NCI-H510A (cell line): ENCODE data around the gene METTL18.
A peak's percentile ranks its signal among the peaks of the same experiment; 100 is the strongest.
"Not testable (repeated sequence)": the region's sequence is repeated elsewhere in the genome, so short reads cannot be mapped to it uniquely, and the experiment has no call there.

Experiments
- DNase-seq: peaks from one replicate; lab custom pipeline; 2025; lab: John Stamatoyannopoulos, UW

The METTL18 gene

GRCh38 chr1:169794530-169795416 lies at the start of gene METTL18:
Gene METTL18 (minus strand): TSS chr1:169794907. CDS start chr1:169793695, 1,212 bp downstream.
- DNase-seq: peak; percentile 93

DNA sequence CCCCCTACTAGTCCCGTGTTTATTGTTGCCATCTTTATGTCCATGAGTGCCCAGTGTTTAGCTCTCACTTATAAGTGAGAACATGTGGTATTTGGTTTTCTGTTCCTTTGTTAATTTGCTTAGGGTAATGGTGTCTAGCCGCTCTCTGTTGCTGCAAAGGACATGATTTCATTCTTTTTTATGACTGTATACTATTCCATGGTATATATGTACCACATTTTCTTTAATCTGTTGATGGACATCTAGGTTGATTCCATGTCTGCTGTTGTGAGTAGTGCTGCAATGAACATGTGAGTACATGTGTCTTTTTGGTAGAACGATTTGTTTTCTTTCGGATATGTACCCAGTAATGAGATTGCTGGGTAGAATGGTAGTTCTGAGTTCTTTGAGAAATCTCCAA lies 44.2 kb upstream of the METTL18 start:
- DNase-seq: no peak

DNA sequence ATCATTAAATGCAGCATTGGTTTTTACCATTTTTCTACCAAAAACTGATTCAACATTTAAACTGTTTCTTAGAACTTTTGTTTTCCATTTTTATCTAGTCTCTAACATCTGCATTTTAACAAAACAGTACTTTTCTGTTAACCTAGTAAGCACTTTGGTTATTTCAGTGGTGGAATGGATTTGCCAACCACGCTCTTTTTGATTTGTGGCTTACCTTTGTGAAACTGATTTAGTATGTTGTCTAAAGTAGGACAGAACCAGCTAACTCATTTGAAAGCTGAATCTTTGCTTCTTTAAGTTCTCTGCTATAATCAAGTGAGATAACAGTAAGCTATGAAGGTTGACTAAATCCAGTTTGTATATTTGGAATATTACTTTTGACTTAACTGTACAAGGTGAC lies 41.5 kb upstream of the METTL18 start:
- DNase-seq: no peak

DNA sequence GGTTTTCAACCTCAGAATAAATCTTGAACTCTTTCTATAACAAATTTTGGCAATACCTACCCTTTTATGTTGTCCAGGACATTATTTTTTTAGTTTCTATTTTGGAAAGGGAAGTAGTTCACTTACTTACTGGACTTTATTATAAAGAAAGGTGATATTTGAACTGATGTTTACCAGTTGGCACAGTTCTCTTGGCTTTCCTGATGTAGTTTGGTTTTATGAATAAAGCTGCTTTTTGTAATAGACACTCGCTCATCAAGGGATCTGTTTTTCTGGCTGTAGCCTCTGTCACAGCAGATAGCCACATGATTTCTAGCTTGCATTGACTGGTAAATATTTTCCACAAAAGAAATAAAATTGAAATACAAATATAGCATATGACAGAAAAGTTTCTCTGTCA lies 40.9 kb upstream of the METTL18 start:
- DNase-seq: no peak

DNA sequence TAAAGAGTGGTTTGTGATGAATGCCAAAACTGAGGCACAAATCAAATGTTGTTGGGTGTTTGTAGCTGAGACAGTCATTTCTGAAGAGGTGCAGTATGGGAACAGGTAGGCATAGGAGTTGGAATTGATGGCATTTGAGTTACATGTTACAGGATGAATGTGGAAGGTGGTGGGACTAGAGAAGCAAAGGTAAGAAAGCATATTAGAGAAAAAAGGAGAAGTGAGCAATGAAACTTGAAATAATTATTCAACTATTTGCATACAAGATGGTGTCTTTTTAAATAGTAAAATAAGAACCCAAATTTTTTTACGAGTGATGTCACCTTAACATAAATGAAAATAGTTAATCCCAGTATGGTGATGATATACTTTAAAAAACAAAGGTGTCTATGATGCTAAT lies 40.2 kb upstream of the METTL18 start:
- DNase-seq: no peak

GRCh38 chr1:169833179-169833901 lies 38.6 kb upstream of the METTL18 start:
- no peak for DNase-seq

- DNase-seq: no peak
These were observed 35.0 kb upstream of the METTL18 start for GRCh38 chr1:169829671-169830070.

- DNase-seq: no peak
These were observed 29.4 kb upstream of the METTL18 start for GRCh38 chr1:169824153-169824552.

GRCh38 chr1:169821500-169821899 lies 26.8 kb upstream of the METTL18 start:
- DNase-seq: no peak

- DNase-seq: no peak
These were observed 21.9 kb upstream of the METTL18 start for GRCh38 chr1:169816617-169817016.

GRCh38 chr1:169814265-169814664 lies 19.6 kb upstream of the METTL18 start:
- no peak for DNase-seq

DNA sequence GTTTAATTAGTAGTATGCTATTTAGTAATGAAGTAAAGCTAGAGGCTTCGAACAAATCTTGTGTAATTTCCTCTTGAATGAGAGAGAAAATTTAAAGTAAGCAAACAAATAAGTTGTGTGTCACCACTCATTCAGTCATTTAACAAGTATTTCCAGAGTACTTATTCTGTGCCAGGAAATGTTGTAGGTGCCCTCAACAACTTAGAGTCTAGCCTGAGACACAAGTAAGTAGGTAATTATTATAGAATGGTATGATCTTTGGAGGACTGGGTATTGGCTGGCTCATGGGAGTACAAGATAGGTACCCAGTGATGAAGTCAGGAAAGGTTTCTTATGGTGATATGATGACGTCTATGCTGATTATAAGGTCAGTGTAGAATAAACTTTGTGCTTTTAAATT lies 17.4 kb upstream of the METTL18 start:
- no peak for DNase-seq

DNA sequence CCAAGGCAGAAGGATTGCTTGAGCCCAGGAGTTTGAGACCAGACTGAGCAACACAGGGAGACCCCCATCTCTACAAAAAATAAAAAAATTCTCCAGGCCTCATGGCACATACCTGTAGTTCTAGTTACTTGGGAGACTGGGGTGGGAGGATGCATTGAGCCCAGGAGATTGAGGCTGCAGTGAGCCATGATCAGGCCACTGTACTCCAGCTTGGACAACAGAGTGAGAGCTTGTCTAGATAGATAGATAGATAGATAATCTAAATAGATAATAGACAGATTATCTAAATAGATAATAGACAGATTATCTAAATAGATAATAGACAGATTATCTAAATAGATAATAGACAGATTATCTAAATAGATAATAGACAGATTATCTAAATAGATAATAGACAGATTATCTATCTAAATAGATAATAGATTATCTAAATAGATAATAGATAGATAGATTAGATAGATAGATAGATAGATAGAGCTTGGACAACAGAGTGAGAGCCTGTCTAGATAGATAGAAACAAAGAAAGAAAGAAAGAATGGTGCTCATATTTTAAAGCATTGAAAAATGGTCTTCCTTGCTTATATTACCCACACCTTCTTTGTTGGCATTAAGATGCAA lies 16.8 kb upstream of the METTL18 start:
- DNase-seq: not testable (repeated sequence)

DNA sequence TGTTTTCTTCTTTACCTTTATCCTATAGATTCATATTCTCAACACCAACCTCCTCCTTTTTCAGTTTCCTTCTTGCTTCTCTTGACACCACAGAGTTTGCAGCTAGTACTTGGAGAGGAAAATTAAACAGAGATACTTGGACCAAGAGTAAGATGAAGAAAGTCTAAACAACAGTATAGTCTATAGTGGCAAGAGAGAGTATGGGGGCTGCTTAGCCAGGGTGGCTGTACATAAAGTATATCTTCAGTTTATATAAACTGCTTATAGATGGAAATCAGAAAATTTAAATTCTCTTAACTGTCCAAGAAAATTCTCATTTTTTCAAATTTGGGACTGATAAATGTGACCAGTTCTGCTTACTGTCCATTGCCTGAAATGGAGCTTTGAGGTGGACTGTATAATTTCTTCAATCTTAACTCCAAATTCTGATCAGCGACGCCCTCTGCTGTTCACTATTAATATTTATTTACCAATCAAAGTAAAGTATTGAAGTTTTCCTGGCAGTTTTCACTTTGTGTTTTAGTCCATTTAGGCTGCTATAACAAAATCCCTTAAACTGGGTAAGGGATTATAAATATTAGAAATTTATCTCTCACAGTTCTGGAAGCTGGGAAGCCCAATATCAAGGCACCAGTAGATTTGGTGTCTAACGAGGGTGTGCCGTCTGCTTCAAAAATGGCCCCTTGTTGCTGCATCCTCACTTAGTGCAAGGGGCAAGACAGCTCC lies 14.8 kb upstream of the METTL18 start:
- DNase-seq: peak; percentile 1

DNA sequence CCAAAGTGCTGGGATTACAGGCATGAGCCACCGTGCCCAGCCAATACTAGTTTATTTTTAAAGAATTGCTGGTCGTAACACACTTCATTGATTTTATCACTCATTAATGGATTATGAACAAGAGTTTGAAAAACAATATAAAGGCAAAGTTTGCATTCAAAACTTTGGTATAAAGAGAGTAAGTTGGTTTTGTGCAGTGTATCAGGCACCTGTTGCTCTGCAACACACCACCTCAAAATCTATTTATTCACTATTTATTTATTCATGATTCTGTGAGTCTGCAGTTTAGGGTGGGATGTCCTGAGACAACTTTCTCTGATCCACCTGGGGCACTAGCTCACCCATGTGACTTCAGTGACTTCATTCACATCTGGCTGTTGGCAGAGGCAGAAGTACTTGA lies 10.2 kb upstream of the METTL18 start:
- no peak for DNase-seq

DNA sequence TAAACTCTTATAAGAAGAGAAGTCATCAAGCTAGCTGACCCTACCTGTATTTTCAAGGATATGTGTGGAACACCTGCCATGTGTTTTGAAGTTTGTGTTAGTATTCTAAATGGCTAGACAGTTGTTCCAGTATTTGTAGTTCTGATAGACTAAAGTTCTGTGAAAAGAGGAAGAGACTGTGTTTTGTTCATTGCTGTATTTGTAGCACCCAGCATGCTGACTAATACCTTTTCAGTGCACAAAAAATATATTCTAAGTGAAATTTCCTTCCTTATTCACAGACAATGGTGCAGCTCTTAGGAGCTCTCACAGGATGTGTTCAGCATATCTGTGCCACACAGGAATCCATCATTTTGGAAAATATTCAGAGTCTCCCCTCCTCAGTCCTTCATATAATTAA lies 8.2 kb upstream of the METTL18 start:
- DNase-seq: no peak

GRCh38 chr1:169797281-169797680 lies 2.6 kb upstream of the METTL18 start:
- no peak for DNase-seq

GRCh38 chr1:169796274-169796810 lies 1.6 kb upstream of the METTL18 start:
- no peak for DNase-seq

DNA sequence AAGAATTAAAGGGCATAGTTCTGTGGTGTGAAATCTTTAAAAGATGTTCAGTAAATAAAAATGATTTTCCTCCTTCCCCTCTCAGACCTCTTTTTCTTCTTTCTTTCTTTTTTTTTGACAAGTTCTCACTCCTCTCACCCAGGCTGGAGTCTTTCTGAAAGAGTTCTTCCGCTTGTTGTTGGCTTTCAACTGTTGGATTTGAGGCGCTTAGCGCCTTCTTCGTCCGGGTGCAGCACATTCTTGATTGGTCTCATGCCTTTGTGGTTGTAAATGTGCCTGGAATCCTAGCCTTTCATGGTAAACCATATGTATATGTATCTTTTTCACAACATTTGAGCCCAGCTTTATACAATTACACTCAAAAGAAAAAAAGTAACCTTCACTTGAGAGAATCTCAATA lies 980 bp upstream of the METTL18 start:
- no peak for DNase-seq

- no peak for DNase-seq
These were observed 977 bp downstream of the METTL18 start for GRCh38 chr1:169793730-169794129.

DNA sequence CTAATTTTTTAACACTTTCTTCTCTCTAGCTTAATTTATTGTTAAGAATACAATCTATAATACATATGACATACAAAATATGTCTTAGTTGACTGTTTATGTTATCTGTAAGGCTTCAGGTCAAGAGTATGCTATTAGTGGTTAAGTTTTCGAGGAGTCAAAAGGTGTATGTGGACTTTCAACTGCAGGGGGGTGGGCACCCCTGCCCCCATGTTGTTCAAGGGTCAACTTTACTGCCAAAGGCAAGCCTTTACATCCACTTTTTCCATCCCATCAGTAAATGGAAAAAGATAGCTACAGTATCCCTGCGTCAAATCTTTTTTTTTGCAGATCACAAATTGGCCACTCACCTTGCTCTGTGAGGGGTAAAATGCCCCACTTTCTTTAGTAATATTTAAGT lies 6.3 kb downstream of the METTL18 start:
- no peak for DNase-seq

GRCh38 chr1:169786974-169787373 lies 7.7 kb downstream of the METTL18 start:
- DNase-seq: no peak
